AG04450 (cell line): Measurements from ENCODE around the gene RPS6KA5. TPM values are rescaled to one million over a fixed set of nuclear protein-coding genes. Genes with fewer than 3 reads are reported as not detected.

Source experiments
- CTCF ChIA-PET: fragments of 300-600, 350-600 bp; formaldehyde crosslinking; extraction: SDS; loops from one replicate; lab custom pipeline; 2022; ENCODE audit warnings: antibody characterized with exemption, inconsistent platforms; lab: Charles Lee
- POLR2A ChIA-PET: fragments of 350-600 bp; formaldehyde crosslinking; extraction: SDS; loops from one replicate; lab custom pipeline; 2021; ENCODE audit warnings: antibody characterized with exemption, inconsistent platforms; lab: Yijun Ruan, JAX
- DNase-seq: peaks from one replicate; pipeline ENCODE4 v3.0.0-alpha.2; 2011; ENCODE audit warnings: low read depth, low spot score
- H3K27ac ChIP-seq: one replicate; pipeline ENCODE4 v1.5.1; 2012; ENCODE audit warnings: low read depth, low read length, control low read depth
- H3K27me3 ChIP-seq: one replicate; pipeline ENCODE4 v1.6.0; 2012; ENCODE audit warnings: low read length; ENCODE audit not compliant: control insufficient read depth, insufficient read depth
- H3K4me3 ChIP-seq: 2 replicates; pipeline ENCODE4 v1.5.1; 2011; ENCODE audit warnings: mild to moderate bottlenecking, low read depth, low read length, control low read depth
- H3K9me3 ChIP-seq: 2 replicates; pipeline ENCODE4 v1.5.1; 2012; ENCODE audit warnings: low read length; ENCODE audit not compliant: control insufficient read depth, insufficient read depth
- CTCF ChIP-seq: IDR thresholded peaks from 2 replicates; pipeline ENCODE4 v1.5.1; 2011; ENCODE audit warnings: low read depth, low read length, control low read depth, inconsistent platforms
- polyA plus RNA-seq: library from polyadenylated mRNA; depleted of rRNA; stranded (reverse); fragments of >200 nt; gene quantifications from 2 replicates; pipeline ENCODE4 v1.2.3, GENCODE V29; 2011

Gene RPS6KA5
- polyA plus RNA-seq, 1 experiment = 1.5 TPM

DNA sequence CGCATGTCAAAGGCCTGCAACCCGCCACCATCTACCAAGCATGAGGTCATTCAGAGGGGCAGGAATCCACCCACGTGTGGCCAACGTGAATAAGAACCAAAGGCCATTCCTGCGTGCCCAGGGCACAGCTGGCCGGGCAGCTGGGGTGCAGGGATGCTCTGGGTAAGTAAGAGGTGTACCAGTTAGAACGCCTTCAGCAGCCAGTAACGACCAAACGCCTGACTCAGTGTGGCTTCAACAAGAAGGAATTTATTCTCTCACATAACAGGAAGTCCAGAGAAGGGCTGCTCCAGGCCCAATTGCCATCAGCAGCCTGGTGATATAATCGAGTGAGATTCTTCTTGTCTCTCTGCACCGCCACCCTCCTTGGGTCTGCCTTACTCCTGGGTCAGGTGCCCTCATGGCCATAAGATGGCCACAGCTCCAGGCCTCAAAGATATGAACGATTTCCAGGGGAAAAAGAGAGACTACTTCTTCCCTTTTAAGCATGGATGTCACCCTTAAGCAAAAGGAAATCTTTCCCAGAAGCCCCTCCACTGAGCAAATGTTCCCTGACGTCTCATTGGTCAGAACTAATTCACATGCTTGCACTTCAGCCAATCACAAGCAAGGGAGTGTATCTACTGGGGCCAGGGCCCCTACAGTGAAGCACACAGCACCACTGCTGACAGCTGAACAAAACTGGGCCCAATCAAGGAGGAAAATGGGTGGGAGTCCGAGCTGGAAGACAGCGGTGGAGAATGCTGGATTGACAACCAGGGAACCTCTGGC is 251.5 kb downstream of the RPS6KA5 start:
- CTCF ChIA-PET = no interaction called here
- Histone ChIP-seq H3K9me3 (no peaks in the 10 kb centered on the region; the same call in 1 of the 2 replicates), H3K4me3 (no peak overlapping the region), H3K27ac (no peak overlapping the region), H3K27me3 (no peaks in the 10 kb centered on the region)
- DNase-seq = no peak
- POLR2A ChIA-PET = no interaction called here
- TF ChIP-seq CTCF = no peak

DNA sequence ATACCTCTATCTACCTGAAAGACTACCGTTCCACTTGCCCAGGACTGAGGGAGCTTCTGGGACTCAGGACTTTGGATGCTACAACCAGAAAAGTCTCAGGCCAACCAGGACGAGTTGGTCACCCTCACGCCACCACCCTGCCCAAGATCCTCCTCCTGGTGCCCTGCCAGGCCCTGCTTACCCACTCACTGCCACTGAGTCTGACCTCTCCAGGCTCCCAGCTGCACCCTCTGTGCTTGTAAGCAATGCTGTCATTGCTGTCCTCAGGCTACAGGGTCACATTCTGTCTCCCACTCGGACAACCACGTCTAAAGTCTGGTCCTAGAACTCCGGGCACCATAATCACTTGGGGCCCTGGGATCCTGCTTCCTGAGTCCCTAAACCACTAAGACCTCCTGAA is 253.4 kb downstream of the RPS6KA5 start:
- Histone ChIP-seq H3K27me3 (no peaks in the 10 kb centered on the region), H3K9me3 (no peaks in the 10 kb centered on the region; the same call in 1 of the 2 replicates), H3K4me3 (no peak overlapping the region), H3K27ac (no peak overlapping the region)
- ChIA-PET POLR2A (no interaction called here), CTCF (interaction anchor here (0.6 kb wide), 1 partner anchor 12 kb away, joined by 3 read pairs; no protein-coding TSS in a partner anchor)
- TF ChIP-seq CTCF = no peak
- DNase-seq = no peak

DNA sequence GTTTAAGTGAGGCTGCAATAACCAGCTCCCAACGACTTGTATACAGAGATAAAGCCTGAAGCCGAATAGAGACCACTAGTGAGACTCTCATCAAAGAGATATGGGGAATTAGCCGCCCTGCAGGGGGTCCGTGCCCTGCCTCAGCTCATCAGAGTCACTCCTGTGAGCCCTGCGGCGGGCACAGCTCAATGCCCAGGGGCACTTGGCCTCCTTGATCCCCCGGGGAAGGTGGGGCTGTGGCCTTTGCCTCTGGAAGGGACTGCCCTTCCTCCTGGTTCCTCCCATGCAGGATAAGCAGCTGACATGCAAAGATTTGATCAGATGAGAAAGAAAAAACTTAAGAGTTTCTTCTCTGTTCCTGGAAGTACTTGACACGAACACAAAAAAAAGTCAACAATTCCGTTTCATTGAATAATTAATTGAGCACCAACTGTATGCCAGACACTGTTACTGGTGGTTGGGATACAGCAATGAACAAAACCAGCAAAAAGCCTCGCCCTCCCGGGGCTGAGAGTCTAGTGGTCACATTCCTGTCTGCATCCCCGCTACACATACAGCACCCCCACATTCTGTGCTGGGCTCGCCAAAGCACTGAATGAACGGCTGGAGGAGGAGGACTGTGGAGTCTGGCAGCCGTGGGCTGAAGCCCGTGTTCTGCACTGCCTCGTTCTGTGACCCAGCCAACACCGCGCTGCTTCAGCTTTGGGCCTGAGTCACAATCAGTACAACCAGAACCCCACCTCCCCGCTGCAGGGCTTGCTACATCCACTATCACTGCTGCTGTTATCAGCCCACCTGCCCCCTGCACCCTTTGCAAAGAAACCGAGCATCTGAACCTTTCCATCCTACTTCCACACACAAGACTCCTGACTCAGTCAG is 254.5 kb downstream of the RPS6KA5 start:
- no peak for TF ChIP-seq CTCF
- no peaks in the 10 kb centered on the region for H3K27me3 ChIP-seq
- ChIA-PET CTCF (interaction anchor here (1.1 kb wide), 1 partner anchor 10 kb away, joined by 3 read pairs; no protein-coding TSS in a partner anchor), POLR2A (no interaction called here)
- H3K4me3 ChIP-seq = no peak overlapping the region
- no peaks in the 10 kb centered on the region; the same call in 1 of the 2 replicates for H3K9me3 ChIP-seq
- DNase-seq = no peak
- H3K27ac ChIP-seq = no peak overlapping the region

- Histone ChIP-seq H3K27me3 (no peaks in the 10 kb centered on the region), H3K27ac (no peak overlapping the region), H3K4me3 (no peak overlapping the region), H3K9me3 (no peaks in the 10 kb centered on the region; the same call in 1 of the 2 replicates)
- no peak for DNase-seq
- TF ChIP-seq CTCF = no peak
- CTCF ChIA-PET = interaction anchor here (1.1 kb wide), 1 partner anchor 11 kb away, joined by 3 read pairs; no protein-coding TSS in a partner anchor
- POLR2A ChIA-PET = no interaction called here
Measured at GRCh38 chr14:90805084-90805391, 255.4 kb downstream of the RPS6KA5 start.
